C4-2B (cell line): ENCODE results near the gene FANCD2.

Source experiments
- CTCF ChIP-seq: fragments of 450-650 bp; conservative IDR thresholded peaks from 2 replicates; pipeline ENCODE4 v1.5.1; 2017; ENCODE audit warnings: mild to moderate bottlenecking
- ZFX ChIP-seq: fragments of 450-650 bp; IDR thresholded peaks from 2 replicates; pipeline ENCODE4 v1.6.1; 2017

GRCh38 chr3:10116928-10117327, 90.7 kb downstream of the FANCD2 start:
- TF ChIP-seq CTCF (no peak), ZFX (no peak)
